RCC 7860 (cell line): ENCODE data around the gene CENPF.
A peak's percentile ranks its signal among the peaks of the same experiment; 100 is the strongest.
"Not testable (repeated sequence)": the region's sequence is repeated elsewhere in the genome, so short reads cannot be mapped to it uniquely, and the experiment has no call there.

Source experiments
- DNase-seq: peaks from one replicate; pipeline ENCODE4 v3.0.0-alpha.2; 2015; ENCODE audit warnings: low spot score
- FAIRE-seq: peaks from 2 replicates; lab custom pipeline; 2012; peaks lifted over from hg19 to GRCh38; lab: Jason Lieb, UNC

The CENPF gene

GRCh38 chr1:214602764-214603657, at the start of gene CENPF:
Gene CENPF (plus strand): TSS chr1:214603195. CDS start chr1:214613755, 10,560 bp downstream.
- DNase-seq (peak; percentile 99), FAIRE-seq (peak; percentile 96)

GRCh38 chr1:214557952-214558735, 44.9 kb upstream of the CENPF start:
- FAIRE-seq (peak; percentile 98), DNase-seq (peak; percentile 95)

GRCh38 chr1:214563881-214564280, 39.1 kb upstream of the CENPF start:
- no peak for DNase-seq

GRCh38 chr1:214565310-214565709, 37.7 kb upstream of the CENPF start:
- DNase-seq, result no peak
- FAIRE-seq, result no peak

More at GRCh38 chr1:214563881-214564280, 39.1 kb upstream of the CENPF start:
- peak; percentile 68 for FAIRE-seq

GRCh38 chr1:214566158-214567104, 36.6 kb upstream of the CENPF start:
- DNase-seq (peak; percentile 96), FAIRE-seq (peak; percentile 99)

GRCh38 chr1:214567481-214567980, 35.5 kb upstream of the CENPF start:
- no peak for DNase-seq

GRCh38 chr1:214568328-214568727, 34.7 kb upstream of the CENPF start:
- DNase-seq (no peak), FAIRE-seq (no peak)

More at GRCh38 chr1:214567481-214567980, 35.5 kb upstream of the CENPF start:
- FAIRE-seq, result no peak

GRCh38 chr1:214569357-214570004, 33.5 kb upstream of the CENPF start:
- FAIRE-seq (peak; percentile 94), DNase-seq (peak; percentile 70)

- FAIRE-seq (peak; percentile 98), DNase-seq (peak; percentile 77)
These were observed 32.6 kb upstream of the CENPF start for GRCh38 chr1:214570442-214570841.

GRCh38 chr1:214571281-214571680, 31.7 kb upstream of the CENPF start:
- FAIRE-seq, result peak; percentile 97
- peak; percentile 61 for DNase-seq

- FAIRE-seq, result peak; percentile 22
- peak; percentile 46 for DNase-seq
These were observed 29.3 kb upstream of the CENPF start for GRCh38 chr1:214573386-214574318.

GRCh38 chr1:214574598-214575411, 28.2 kb upstream of the CENPF start:
- FAIRE-seq (no peak), DNase-seq (no peak)

GRCh38 chr1:214576120-214576519, 26.9 kb upstream of the CENPF start:
- FAIRE-seq, DNase-seq: not testable (repeated sequence)

GRCh38 chr1:214579183-214579582, 23.8 kb upstream of the CENPF start:
- DNase-seq, result no peak
- no peak for FAIRE-seq

GRCh38 chr1:214581785-214582184, 21.2 kb upstream of the CENPF start:
- FAIRE-seq, result peak; percentile 98
- peak; percentile 96 for DNase-seq

- DNase-seq (no peak), FAIRE-seq (no peak)
These were observed 20.6 kb upstream of the CENPF start for GRCh38 chr1:214582289-214582891.

- FAIRE-seq (no peak), DNase-seq (no peak)
These were observed 19.9 kb upstream of the CENPF start for GRCh38 chr1:214583113-214583512.
